ENCODE data around the gene LY86. TPM values are rescaled to one million over a fixed set of nuclear protein-coding genes. Genes with fewer than 3 reads are reported as not detected.
"Not testable (repeated sequence)": the region's sequence is repeated elsewhere in the genome, so short reads cannot be mapped to it uniquely, and the experiment has no call there.

The LY86 gene
- total RNA-seq, 2 experiments from 2014 or later, result 0.48 TPM; not detected in 1

DNA sequence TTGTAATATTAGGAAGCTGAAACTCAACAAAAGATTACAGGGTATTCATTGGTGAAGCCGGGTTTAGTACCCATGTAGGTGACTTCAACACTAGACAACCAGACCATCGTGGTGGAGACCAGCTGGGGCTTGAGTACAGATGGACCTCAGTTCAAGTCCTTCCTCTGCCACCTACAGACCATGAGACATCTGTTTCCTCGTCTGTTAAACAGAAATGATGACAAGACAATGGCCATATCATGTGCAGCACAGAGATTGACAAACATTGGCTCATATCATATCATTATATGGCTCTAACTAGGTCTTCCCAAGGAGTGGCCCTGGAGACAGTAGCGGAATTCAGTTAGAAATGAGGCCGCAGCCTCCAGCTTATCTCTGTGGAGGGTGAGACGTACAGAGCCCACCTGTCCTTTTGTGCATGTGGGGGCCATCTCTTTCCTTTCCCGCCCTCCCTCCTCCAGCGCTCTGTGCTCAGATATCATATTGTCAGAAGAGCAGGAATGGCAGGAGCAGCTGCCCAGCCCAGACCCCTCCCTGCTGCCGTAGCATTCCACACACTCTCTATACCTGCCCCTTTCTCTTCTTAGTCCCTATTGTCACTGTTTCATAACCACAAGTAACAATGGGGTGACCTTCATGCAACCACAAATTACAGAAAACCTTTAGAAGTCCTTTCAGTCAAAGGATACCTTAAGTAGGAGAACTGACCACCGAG lies 75.1 kb downstream of the LY86 start:
- ChIA-PET POLR2A (no interaction called here), CTCF (interaction anchor here (0.7 to 1.8 kb wide), 3 partner anchors 11 to 611 kb away, joined by 3 to 4 read pairs (median 3); no protein-coding TSS in a partner anchor)

DNA sequence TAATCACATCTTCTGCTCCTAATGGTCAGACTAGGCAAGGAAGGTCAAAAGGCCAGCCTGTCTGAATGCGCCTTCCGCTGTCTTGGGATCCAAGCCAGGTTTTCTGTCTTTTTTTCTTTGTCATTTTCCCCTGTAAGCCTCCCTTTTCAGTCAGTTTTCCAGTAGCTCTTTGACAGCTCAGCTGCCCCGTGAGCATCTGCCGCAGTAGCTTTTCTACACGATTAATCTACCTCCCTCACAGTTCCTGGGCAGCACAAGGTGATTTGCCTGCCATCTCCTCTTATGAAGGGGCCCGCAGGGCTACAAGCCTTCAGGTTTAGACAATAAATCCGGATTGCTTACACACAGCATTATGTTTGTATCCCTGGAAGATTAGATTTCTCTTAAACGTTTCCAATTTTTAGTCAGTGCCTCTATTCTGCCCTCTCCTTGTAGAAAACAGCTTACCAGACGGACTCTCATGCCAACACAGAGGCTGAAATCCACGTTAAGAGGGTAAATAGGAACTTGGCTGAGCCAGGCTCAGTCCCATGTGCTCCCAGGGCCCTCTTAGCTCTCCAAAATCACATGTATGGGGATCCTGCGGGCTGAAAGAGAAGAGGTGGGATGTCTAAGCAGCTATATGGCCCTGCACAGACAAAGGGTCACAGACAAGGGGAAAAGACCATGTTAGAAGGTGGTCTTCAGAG lies 77.2 kb downstream of the LY86 start:
- POLR2A ChIA-PET, result no interaction called here
- CTCF ChIA-PET, result interaction anchor here (0.6 to 1.0 kb wide), 2 partner anchors 8 to 451 kb away, joined by 3 to 4 read pairs; no protein-coding TSS in a partner anchor

DNA sequence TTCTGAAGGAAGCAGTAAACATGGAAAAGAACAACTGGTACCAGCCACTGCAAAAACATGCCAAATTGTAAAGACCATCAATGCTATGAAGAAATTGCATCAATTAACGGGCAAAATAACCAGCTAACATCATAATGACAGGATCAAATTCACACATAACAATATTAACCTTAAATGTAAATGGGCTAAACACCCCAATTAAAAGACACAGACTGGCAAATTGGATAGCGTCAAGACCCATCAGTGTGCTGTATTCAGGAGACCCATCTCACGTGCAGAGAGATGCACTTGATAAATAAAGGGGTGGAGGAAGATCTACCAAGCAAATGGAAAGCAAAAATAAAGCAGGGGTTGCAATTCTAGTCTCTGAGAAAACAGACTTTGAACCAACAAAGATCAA lies 81.6 kb downstream of the LY86 start:
- CTCF ChIA-PET, POLR2A ChIA-PET: not testable (repeated sequence)

DNA sequence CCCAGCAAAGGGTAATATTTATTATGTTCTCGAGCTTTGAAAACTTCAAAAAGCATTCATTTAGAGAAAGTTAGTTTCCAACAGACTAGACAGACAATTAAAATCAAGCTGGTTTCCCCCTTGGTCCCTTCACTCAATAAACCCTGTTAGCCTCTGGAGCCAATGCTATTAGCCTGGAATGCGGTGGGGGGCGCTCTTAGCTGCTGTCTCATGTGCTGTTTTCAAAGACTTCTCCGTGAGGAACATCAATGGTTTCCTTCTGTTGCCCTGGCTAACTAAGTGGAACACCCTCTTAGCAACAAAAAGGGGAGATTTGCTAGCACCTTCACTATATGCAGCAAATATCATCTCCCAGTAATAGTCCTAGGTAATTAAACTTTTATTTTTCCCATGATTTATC lies 86.4 kb downstream of the LY86 start:
- CTCF ChIA-PET, result interaction anchor here (0.8 to 1.3 kb wide), 4 partner anchors 11 to 564 kb away, joined by 3 to 4 read pairs (median 4); no protein-coding TSS in a partner anchor
- POLR2A ChIA-PET, result no interaction called here

DNA sequence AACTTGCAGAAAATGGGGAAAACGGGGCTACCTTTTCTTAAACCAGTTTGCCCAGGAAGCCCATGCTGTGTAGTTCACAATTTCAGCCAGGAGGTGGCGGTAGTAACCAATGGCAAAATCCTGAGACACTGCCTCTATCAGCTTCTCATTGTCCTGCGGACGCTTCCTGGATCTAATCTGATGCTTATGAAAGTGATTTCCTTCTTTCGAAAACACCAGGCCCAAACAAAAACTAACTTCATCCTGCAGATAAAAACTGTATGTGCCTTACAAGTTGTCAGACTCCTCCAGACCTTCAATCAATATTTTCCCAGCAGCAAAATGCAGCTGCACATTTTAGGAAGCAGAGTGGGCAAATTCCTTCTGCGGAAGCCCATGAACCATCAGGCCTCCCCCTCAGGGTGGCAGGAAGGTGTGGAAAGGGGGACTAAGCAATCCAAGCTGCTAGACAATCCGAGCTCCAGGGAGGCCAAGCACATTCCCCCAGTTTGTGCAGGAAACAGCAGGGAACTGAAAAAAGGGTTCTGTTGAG lies 88.5 kb downstream of the LY86 start:
- CTCF ChIA-PET, result interaction anchor here (0.6 to 2.2 kb wide), 11 partner anchors 9 to 568 kb away, joined by 3 to 11 read pairs (median 4); no protein-coding TSS in a partner anchor
- POLR2A ChIA-PET, result no interaction called here

DNA sequence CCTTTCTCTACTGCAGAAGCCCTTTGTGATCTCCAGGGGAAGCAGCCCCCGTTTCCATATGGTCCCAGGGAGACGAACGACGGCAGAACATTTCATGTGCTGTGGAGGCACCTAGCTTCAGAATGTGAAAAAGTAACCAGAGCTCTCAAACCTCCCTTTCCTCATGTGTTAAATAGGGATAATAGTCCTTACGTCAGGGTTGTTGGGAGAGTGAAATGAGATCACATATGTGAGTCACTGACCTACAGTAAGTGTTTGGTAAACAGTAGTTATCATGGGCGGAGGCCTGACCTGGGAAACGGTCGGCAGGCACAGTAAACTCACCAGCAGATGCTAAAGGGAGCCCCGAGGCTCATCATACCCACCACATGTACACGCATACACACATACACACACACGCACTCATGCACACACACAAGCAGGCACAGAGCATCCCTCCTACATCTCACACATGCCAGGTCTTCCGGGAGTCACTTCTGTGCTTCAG lies 89.7 kb downstream of the LY86 start:
- ChIA-PET POLR2A (no interaction called here), CTCF (no interaction called here)

DNA sequence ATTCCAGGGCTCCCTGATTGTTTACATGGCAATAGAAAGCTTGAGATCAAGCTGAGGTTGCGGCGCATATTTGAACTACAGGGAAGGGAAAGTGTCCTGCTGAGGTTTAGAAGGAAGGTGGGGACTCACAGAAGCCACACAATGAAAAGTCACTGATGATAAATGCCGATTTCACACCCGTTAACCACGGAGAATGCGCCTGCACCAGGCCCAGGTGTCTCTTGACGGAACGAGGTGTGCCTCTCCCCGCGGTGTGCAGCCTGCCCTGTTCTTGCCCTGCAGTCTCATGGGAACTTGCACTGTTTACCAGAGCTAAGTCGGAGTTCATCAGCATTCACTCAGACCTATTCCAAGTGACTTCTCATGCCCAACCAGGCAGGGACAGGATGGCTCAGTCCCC lies 90.3 kb downstream of the LY86 start:
- ChIA-PET POLR2A (no interaction called here), CTCF (no interaction called here)

DNA sequence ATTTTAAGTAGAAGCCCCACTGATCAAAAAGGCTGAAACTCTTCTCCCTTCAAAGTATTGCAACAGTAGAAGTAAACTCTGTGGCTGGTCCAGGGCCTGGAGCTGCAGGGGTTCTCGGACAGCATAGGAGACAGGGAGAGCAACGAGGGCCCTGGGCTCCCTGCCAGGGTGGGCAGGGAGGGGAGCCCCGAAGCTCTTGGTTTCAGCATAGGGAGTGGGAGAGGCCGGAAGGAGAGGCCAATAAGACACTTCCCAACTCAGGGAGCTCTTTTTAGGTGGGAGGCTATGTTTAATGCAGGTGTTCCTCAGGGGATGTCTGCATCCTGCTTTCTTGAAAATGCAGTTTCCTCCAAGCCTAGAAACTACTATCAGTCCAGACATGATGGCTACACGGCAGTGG lies 91.1 kb downstream of the LY86 start:
- POLR2A ChIA-PET, result no interaction called here

DNA sequence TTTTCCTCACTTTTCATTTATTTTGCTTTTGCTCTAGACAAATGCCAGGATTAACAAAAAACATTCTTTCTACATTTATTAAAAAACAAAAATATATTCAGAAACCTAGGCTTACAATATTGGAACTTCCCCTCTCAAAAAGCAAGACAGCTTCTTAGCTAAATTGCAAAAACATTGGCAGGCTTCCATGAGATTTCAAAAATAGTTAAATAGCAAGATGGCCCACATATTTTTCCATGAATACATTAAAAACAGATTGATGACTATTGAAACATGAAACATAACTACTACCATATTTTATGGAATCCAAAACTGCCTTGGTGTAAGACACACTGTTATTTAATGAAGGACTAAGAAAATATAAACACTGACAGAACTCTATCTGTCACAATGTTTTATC lies 92.0 kb downstream of the LY86 start:
- POLR2A ChIA-PET, result no interaction called here
- CTCF ChIA-PET, result no interaction called here

More for the DNA sequence above, 91.1 kb downstream of the LY86 start:
- CTCF ChIA-PET, result interaction anchor here (0.6 kb wide), 1 partner anchor 316 kb away, joined by 4 read pairs; no protein-coding TSS in a partner anchor

DNA sequence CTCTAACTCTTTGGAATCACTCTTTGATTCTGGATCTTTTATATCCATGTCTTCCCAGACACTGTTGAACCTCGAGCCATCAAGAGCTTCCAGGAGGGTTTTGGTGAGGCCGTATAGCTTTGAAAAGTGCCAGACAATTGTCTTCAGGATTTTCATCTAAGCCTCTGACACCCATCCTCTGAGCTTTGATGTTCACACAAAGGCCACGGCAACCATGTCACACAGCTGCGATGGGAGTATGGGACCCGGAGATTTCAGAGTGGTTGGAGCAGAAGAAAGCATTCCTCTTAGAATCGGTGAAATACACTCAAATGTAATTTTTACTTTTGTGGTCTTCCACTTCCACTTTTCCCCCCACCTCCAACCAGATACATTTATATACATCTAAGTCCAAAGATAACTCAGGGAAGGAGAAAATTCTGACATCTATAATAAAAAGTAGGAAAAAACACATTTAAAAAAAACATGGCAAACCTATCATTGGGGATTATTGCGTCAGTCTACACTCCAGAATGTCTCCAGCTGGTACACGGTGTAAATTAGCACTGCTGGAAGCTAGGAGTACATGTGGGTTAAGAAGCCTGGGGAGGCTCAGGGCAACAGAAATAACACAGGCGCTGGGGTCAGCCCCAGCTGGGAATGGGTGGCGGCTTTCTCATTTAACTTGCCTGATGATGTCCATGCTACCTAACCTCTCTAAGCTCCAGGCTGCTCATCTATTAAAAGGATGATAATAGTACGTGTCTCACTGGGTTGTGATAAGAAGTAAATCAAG lies 92.7 kb downstream of the LY86 start:
- ChIA-PET CTCF (interaction anchor here (0.5 kb wide), 1 partner anchor 440 kb away, joined by 3 read pairs; no protein-coding TSS in a partner anchor), POLR2A (no interaction called here)

DNA sequence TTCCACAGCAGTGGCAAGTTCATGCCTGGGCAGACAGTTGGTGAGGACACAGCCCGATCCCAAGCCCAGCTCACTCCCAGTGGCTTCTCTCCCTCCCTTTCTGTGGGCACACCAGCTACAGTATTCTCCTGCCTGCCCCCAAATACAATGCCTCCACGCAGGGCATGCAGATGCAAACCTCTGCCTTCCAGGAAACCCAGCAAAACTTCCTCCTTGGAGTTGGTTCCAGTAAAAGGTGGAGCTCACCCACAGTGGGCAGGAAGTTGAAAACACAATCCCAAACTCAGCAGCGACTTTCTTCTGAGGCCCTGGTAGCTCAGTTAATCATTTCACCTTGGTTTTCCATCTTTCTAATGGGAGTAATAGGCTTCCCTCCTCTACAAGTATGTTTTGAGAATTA lies 93.7 kb downstream of the LY86 start:
- ChIA-PET POLR2A (no interaction called here), CTCF (no interaction called here)

DNA sequence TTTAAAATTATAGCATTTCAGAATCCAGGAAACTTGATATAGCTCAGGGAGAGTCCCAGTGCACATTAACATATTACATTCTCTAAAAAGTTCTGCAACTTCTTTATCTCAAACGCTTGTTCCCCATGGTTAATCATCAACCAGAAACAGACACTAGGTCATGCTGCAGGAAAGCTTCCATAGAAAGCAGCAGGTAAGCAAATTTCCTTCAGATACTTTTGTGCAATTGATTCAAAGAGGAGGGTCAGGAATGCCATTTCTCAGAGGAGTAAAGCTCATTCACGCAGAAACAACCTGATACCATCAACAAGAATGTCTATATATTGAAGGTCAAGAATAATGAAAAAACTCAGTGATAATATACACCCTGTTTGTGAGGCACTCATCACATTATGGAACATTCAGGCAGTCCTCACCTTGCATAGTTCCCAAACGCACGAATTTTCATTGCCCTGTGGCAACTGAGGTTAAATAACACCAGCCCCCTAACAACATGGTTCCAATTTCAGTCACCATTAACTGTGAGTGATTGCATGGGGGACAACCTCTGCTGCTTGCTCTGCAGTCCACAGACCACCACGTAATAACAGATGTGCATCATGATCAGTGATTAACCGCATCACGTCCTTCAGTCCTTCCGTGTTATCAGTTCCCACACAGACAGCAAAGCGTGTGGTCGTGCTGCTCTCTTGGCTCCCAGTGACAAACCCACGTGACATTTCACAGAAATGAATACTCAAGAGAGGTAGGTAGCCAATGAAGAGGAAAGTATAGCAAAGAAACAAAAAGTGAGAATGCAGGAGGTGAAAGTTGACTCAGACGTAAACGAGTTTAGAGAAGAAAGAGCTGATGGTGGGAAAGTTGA lies 95.7 kb downstream of the LY86 start:
- POLR2A ChIA-PET, result no interaction called here

DNA sequence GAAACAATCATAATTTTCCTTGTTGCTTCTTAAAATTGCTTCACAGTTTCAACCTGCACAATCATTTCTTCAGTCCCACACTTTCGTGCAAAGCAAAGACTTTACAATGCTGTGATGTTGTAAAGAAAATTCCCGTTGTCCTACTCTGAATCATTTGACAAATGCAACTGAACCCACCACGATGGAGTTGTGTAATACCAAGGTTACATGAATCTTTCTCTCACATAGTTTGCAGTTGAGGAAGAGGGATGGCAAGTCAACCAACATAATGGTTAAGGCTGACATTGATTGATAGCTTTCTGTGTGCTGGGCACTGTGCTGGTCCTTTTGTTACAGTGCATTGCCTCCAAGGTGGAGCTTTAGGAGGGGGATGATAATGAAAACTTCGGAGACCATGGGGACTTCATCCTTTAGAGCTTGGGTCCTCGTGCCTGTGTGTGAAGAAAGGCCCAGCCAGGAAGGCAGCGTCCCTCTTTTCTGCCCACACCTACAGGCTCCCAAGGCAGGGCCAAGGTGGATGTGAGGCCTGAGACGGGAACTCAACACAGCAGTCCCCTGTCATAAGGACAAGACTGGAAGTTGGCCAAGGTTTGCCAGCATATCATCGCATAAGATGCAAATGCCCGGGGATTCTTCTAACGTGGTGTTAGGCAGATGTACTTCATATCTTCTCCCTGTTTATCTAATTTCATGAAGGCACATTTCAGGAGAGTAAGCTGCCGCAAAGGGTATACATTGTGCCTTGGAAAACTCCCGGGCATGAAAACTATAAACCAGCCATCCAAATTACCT lies 96.9 kb downstream of the LY86 start:
- POLR2A ChIA-PET, result interaction anchor here (0.6 kb wide), 1 partner anchor 292 kb away, joined by 4 read pairs; no protein-coding TSS in a partner anchor
- CTCF ChIA-PET, result interaction anchor here (0.7 kb wide), 1 partner anchor 8 kb away, joined by 4 read pairs; no protein-coding TSS in a partner anchor

More for the DNA sequence above, 95.7 kb downstream of the LY86 start:
- CTCF ChIA-PET, result no interaction called here

DNA sequence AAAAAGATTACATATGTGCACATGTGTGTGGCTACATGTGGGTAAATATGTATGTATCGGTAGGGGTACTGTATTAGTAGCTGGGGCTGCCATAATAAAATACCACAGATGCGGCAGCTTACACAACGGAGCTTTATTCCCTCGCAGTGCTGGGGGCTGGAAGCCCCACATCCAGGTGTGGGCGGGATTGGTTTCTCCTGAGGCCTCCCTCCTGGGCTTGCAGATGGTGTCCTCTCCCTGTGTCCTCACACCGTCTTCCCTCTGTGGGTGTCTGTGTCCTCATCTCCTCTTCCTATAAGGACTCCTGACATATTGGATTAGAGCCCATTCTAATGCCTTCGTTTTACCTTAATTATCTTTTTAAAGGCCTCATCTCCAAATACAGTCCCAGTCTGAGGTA lies 97.7 kb downstream of the LY86 start:
- POLR2A ChIA-PET, result no interaction called here
- CTCF ChIA-PET, result no interaction called here

DNA sequence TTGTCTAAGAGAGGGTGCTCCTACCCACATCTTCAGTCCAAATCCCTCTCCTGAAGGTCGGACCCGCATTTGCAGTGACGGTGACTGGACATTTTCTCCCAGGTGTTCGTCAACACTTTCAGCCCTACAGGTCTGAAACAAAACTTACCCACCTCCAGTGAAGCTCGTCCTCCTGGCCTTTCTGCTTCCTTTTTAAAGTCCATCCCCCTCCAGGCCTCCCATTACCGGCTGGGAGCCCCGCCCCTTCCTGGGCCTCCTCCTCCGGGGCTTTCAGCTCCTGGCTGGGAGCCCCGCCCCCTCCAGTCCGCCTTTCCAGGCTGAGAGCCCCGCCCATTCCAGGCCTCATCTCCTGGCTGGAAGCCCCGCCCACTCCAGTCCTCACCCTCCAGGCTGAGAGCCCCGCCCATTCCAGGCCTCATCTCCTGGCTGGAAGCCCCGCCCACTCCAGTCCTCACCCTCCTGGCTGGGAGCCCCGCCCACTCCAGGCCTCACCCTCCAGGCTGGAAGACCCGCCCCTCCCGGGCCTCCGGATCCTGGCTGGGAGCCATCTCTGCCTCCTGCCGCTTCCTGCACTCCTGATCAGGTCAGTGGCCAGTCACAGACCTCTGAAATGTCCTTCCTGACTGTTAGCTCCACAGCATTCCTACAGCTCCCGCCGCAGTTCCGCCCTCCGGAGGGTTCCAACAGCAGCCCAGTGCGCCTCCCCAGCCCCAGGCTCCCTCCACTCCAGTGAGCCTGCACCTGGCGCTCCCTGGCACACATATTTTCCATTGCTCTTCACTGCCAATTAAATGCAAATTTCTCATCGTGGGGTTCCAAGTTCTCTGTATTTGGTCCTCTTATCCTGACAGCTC lies 98.5 kb downstream of the LY86 start:
- POLR2A ChIA-PET, result no interaction called here
- CTCF ChIA-PET, result no interaction called here

DNA sequence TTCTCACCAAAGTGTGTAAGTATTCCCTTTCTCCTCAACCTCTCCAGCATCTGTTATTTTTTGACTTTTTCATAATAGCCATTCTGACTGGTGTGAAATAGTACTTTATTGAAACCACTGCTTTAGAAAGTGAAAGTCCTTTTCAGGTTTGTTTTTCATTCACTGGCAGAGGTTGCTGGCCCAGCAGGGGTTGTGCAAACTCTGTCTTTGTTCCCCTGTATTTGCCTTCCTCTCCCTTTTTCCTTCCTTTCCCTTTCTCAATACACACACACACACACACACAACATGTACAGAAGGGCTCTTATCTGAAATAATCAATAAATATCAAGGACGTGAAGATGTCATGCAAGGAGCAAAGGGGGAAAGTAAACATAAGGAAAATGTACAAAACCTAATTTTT lies 99.8 kb downstream of the LY86 start:
- CTCF ChIA-PET, result no interaction called here
- POLR2A ChIA-PET, result no interaction called here

DNA sequence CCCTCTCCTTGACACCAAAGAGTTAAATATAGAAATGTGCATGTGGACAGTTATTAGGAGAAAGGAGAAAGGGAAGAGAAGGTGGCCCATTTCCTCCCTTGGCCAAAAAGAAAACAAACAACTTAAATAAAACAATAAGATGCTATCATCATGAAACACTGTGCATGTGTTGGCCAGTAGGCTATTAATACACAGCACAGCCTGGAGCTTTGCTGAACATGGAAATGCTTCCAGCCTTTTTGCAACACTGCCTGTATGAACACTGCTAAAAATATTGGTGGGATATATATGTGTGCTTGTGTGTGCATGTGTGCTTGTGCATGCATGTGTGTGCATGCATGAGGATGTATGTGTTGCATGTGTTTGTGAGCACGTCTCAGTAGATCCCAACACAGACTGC lies 100.4 kb downstream of the LY86 start:
- CTCF ChIA-PET, result no interaction called here
- POLR2A ChIA-PET, result no interaction called here
